H1 (cell line): ENCODE measurements around the gene NAXD. TPM values are rescaled to one million over a fixed set of nuclear protein-coding genes. Genes with fewer than 3 reads are reported as not detected.

Experiments used
- CTCF ChIA-PET: fragments of 300-600 bp; sonication (Branson Sonifier 250); formaldehyde crosslinking; loops from one replicate; lab custom pipeline; 2021; ENCODE audit not compliant: partially characterized antibody; lab: Charles Lee
- POLR2A ChIA-PET: fragments of 300-600 bp; sonication (Branson Sonifier 250); formaldehyde crosslinking; loops from one replicate; lab custom pipeline; 2021; ENCODE audit warnings: inconsistent platforms; ENCODE audit not compliant: partially characterized antibody; lab: Charles Lee
- DNase-seq, 2 experiments: peaks; one replicate each; pipeline versions ENCODE4 v3.0.0 to v3.0.0-alpha.2; 2010 to 2022; ENCODE audit warnings: low spot score in 2 of 2, low read depth in 1 of 2, mixed read lengths in 1 of 2
- FAIRE-seq: peaks from 2 replicates; lab custom pipeline; 2011; peaks lifted over from hg19 to GRCh38; lab: Jason Lieb, UNC
- H2AFZ ChIP-seq: 2 replicates; pipeline ENCODE4 v1.8.1; 2012; ENCODE audit warnings: low read length, inconsistent platforms
- H2AK5ac ChIP-seq: 2 replicates; pipeline ENCODE4 v1.6.1; 2013; ENCODE audit warnings: low read depth, low read length
- H2BK120ac ChIP-seq: replicated peaks from 2 replicates; pipeline ENCODE3; 2013; ENCODE audit warnings: low read depth, low read length, inconsistent platforms
- H2BK12ac ChIP-seq: 2 replicates; pipeline ENCODE4 v1.6.1; 2013; ENCODE audit warnings: low read depth, low read length
- H2BK15ac ChIP-seq: 2 replicates; pipeline ENCODE4 v1.6.1; 2013; ENCODE audit warnings: low read length
- H2BK20ac ChIP-seq: 2 replicates; pipeline ENCODE4 v1.6.1; 2013; ENCODE audit warnings: low read length
- H2BK5ac ChIP-seq: 2 replicates; pipeline ENCODE4 v1.6.1; 2013; ENCODE audit warnings: low read depth, low read length
- H3K14ac ChIP-seq: 2 replicates; pipeline ENCODE4 v1.6.1; 2013; ENCODE audit warnings: inconsistent platforms; ENCODE audit not compliant: insufficient read length
- H3K18ac ChIP-seq: 2 replicates; pipeline ENCODE4 v1.6.1; 2013; ENCODE audit warnings: low read length; ENCODE audit errors: extremely low read depth
- H3K23ac ChIP-seq: 2 replicates; pipeline ENCODE4 v1.6.1; 2013; ENCODE audit warnings: inconsistent platforms; ENCODE audit not compliant: insufficient read length
- H3K23me2 ChIP-seq: 2 replicates; pipeline ENCODE4 v1.6.1; 2013; ENCODE audit warnings: low read depth, low read length
- H3K27ac ChIP-seq: 2 replicates; pipeline ENCODE4 v1.6.1; 2011; ENCODE audit warnings: low read depth, low read length, inconsistent platforms
- H3K27me3 ChIP-seq, 4 experiments: replicated peaks in 1 of 4; 1 replicate in 1 of 4; 2 replicates in 3 of 4; pipeline versions ENCODE4 v1.6.1 to v1.8.1; 2011 to 2013; ENCODE audit warnings: low read length in 3 of 4, mild to moderate bottlenecking in 3 of 4, inconsistent platforms in 2 of 4, mixed read lengths in 2 of 4, moderate library complexity in 1 of 4; ENCODE audit not compliant: control insufficient read depth in 3 of 4, insufficient read depth in 3 of 4; ENCODE audit errors: extremely low read depth in 1 of 4
- H3K36me3 ChIP-seq, 4 experiments: 2 replicates each; pipeline versions ENCODE4 v1.6.1 to v1.8.1; 2011 to 2013; ENCODE audit warnings: mild to moderate bottlenecking in 4 of 4, low read length in 3 of 4, moderate library complexity in 2 of 4, control low read depth in 1 of 4, inconsistent platforms in 1 of 4; ENCODE audit not compliant: insufficient read depth in 4 of 4, control insufficient read depth in 2 of 4
- H3K4ac ChIP-seq: replicated peaks from 2 replicates; pipeline ENCODE3; 2013; ENCODE audit warnings: low read length, low read depth, mixed read lengths, inconsistent platforms; ENCODE audit not compliant: insufficient read length
- H3K4me1 ChIP-seq, 4 experiments: replicated peaks in 1 of 4; 1 replicate in 1 of 4; 2 replicates in 3 of 4; pipeline versions ENCODE4 v1.6.1 to v1.8.1; 2011 to 2013; ENCODE audit warnings: low read length in 3 of 4, inconsistent platforms in 2 of 4, mixed read lengths in 1 of 4; ENCODE audit not compliant: insufficient read depth in 4 of 4, control insufficient read depth in 3 of 4
- H3K4me2 ChIP-seq, 2 experiments: 2 replicates each; pipeline versions ENCODE4 v1.6.1 to v1.8.1; 2011 to 2013; ENCODE audit warnings: low read depth in 2 of 2, low read length in 2 of 2, control low read depth in 1 of 2, inconsistent platforms in 1 of 2, mild to moderate bottlenecking in 1 of 2; ENCODE audit not compliant: insufficient read depth in 1 of 2
- H3K4me3 ChIP-seq, 4 experiments: fragments of 200-600, 300-600 bp in 1 of 4; sonication (generic), shearing (Covaris generic), sonication (Bioruptor Twin) in 1 of 4; 2 replicates each; pipeline versions ENCODE4 v1.5.1 to v1.8.1; 2011 to 2016; ENCODE audit warnings: low read length in 4 of 4, low read depth in 3 of 4, control low read depth in 2 of 4, inconsistent platforms in 2 of 4, mild to moderate bottlenecking in 2 of 4, mixed read lengths in 1 of 4, moderate library complexity in 1 of 4; ENCODE audit not compliant: insufficient read depth in 2 of 4; ENCODE audit errors: extremely low read depth in 1 of 4
- H3K56ac ChIP-seq: replicated peaks from 2 replicates; pipeline ENCODE3; 2013; ENCODE audit warnings: low read depth, mild to moderate bottlenecking, mixed read lengths, low read length, inconsistent platforms; ENCODE audit not compliant: insufficient read length
- H3K79me1 ChIP-seq: 2 replicates; pipeline ENCODE4 v1.6.1; 2013; ENCODE audit warnings: low read depth, low read length, control low read depth
- H3K79me2 ChIP-seq, 2 experiments: 2 replicates each; pipeline versions ENCODE4 v1.6.1 to v1.8.1; 2012 to 2013; ENCODE audit warnings: low read length in 2 of 2, mild to moderate bottlenecking in 2 of 2, inconsistent platforms in 1 of 2; ENCODE audit not compliant: insufficient read depth in 2 of 2, control insufficient read depth in 1 of 2
- H3K9ac ChIP-seq, 4 experiments: replicated peaks in 1 of 4; 1 replicate in 1 of 4; 2 replicates in 3 of 4; pipeline versions ENCODE4 v1.6.1 to v1.8.1; 2011 to 2013; ENCODE audit warnings: low read depth in 3 of 4, low read length in 3 of 4, control low read depth in 2 of 4, mild to moderate bottlenecking in 2 of 4, moderate library complexity in 2 of 4, inconsistent platforms in 1 of 4; ENCODE audit errors: extremely low read depth in 1 of 4
- H3K9me3 ChIP-seq, 2 experiments: 2 replicates each; pipeline versions ENCODE4 v1.6.1 to v1.8.1; 2012 to 2013; ENCODE audit warnings: mild to moderate bottlenecking in 2 of 2, moderate library complexity in 2 of 2, control low read depth in 1 of 2, inconsistent platforms in 1 of 2, low read depth in 1 of 2, low read length in 1 of 2, mixed read lengths in 1 of 2; ENCODE audit not compliant: insufficient read depth in 2 of 2
- H4K20me1 ChIP-seq, 2 experiments: replicated peaks in 1 of 2; 2 replicates each; pipeline versions ENCODE3 to v1.8.1; 2011 to 2013; ENCODE audit warnings: inconsistent platforms in 2 of 2, low read length in 2 of 2, mild to moderate bottlenecking in 1 of 2; ENCODE audit not compliant: insufficient read depth in 2 of 2, control insufficient read depth in 1 of 2
- H4K5ac ChIP-seq: 2 replicates; pipeline ENCODE4 v1.6.1; 2013; ENCODE audit warnings: low read length, low read depth, mixed read lengths, inconsistent platforms; ENCODE audit not compliant: insufficient read length
- H4K8ac ChIP-seq: 2 replicates; pipeline ENCODE4 v1.8.0; 2013; ENCODE audit warnings: mild to moderate bottlenecking, moderate library complexity, low read length, inconsistent platforms; ENCODE audit not compliant: insufficient read depth; ENCODE audit errors: extremely low read depth
- H4K91ac ChIP-seq: replicated peaks from 2 replicates; pipeline ENCODE3; 2013; ENCODE audit warnings: low read length, mixed read lengths, inconsistent platforms; ENCODE audit not compliant: insufficient read length
- ATF2 ChIP-seq: IDR thresholded peaks from 2 replicates; pipeline ENCODE4 v1.6.1; 2012; ENCODE audit warnings: low read length, inconsistent platforms
- BACH1 ChIP-seq: IDR thresholded peaks from 2 replicates; pipeline ENCODE4 v1.6.1; 2012; ENCODE audit warnings: low read length, improper control_type of control experiment
- CEBPB ChIP-seq: IDR thresholded peaks from 2 replicates; pipeline ENCODE4 v1.6.1; 2012; ENCODE audit warnings: low read depth, low read length
- CTBP2 ChIP-seq: IDR thresholded peaks from 2 replicates; pipeline ENCODE4 v1.7.0; 2011; ENCODE audit warnings: borderline replicate concordance, mild to moderate bottlenecking, moderate library complexity, mixed read lengths, low read length; ENCODE audit not compliant: insufficient read depth, insufficient read length
- EZH2 ChIP-seq: fragments of 200-600 bp; sonication (generic); IDR thresholded peaks from 2 replicates; pipeline ENCODE4 v1.7.1; 2012; ENCODE audit warnings: low read depth, mild to moderate bottlenecking, moderate library complexity, low read length, inconsistent platforms; ENCODE audit not compliant: severe bottlenecking
- HDAC6 ChIP-seq: IDR thresholded peaks from one replicate; pipeline ENCODE4 v1.7.1; 2012; ENCODE audit warnings: low read depth, mild to moderate bottlenecking, inconsistent platforms, low read length, moderate library complexity
- SIRT6 ChIP-seq: IDR thresholded peaks from one replicate; pipeline ENCODE4 v1.7.1; 2012; ENCODE audit warnings: low read length, inconsistent platforms
- WGBS, 2 experiments: shearing (Covaris generic) in 1 of 2; methylation state at CpG; one replicate each; pipeline versions ENCODE4 v1.1.6 to v1.1.7; 2013 to 2015; ENCODE audit warnings: low lambda C conversion rate in 2 of 2, mixed read lengths in 2 of 2, inconsistent platforms in 1 of 2, low coverage in 1 of 2, missing lambda C conversion rate in 1 of 2; ENCODE audit not compliant: insufficient replicate concordance in 2 of 2, insufficient coverage in 1 of 2, insufficient read length in 1 of 2; ENCODE audit errors: extremely low coverage in 1 of 2, missing lambda C conversion rate in 1 of 2; 5-methylcytosine and 5-hydroxymethylcytosine counted together
- polyA plus RNA-seq, 7 experiments: library from polyadenylated mRNA; depleted of rRNA in 3 of 7; stranded (reverse) in 5 of 7; unstranded in 2 of 7; fragments of >200 nt in 5 of 7; fragments of 200-250 nt in 2 of 7; gene quantifications; 1 replicate in 5 of 7; 2 replicates in 1 of 7; 4 replicates in 1 of 7; pipeline versions ENCODE4 v1.2.1 to v1.2.3, GENCODE V29; 2011 to 2013; ENCODE audit warnings: missing spikeins in 2 of 7, mixed read lengths in 2 of 7
- total RNA-seq: library from RNA; stranded (reverse); fragmentation: NEBNext Ultra II Directional; extraction: Animal tissue kit (Norgen Biotek cat#: 25700); gene quantifications from 2 replicates; pipeline ENCODE4 v1.2.1, GENCODE V29; 2021

NAXD gene
- total and polyA plus RNA-seq, 2 of the 8 experiments (the other 6 are each of a cell fraction or from before 2014, with no cell fraction given), result 25.4 to 35.5 TPM

- Histone ChIP-seq H4K20me1 (peaks cover 3 to 6% of the 10 kb centered on the region in 2 experiments), H2BK5ac (no peak overlapping the region), H4K8ac (no peak overlapping the region), H2BK15ac (no peak overlapping the region), H3K79me1 (no peaks in the 10 kb centered on the region), H3K56ac (no peak overlapping the region), H2AK5ac (no peak overlapping the region), H3K23ac (no peak overlapping the region), H3K14ac (no peak overlapping the region), H3K4me2 (no peak overlapping the region), H3K23me2 (peaks cover 1% of the 10 kb centered on the region; the same call in 1 of the 2 replicates), H3K36me3 (peaks cover 2 to 21% (median 13%) of the 10 kb centered on the region in 4 experiments; a peak in 5 of 8 replicates), H3K9me3 (no peaks in the 10 kb centered on the region), H2BK20ac (no peak overlapping the region), H3K4me3 (no peak overlapping the region), H3K79me2 (no peaks in the 10 kb centered on the region), H3K4ac (no peak overlapping the region), H3K27ac (no peak overlapping the region), H2BK120ac (no peak overlapping the region), H4K91ac (no peak overlapping the region), H4K5ac (no peak overlapping the region), H2AFZ (no peak overlapping the region), H3K9ac (no peak overlapping the region), H2BK12ac (no peak overlapping the region), H3K27me3 (no peaks in the 10 kb centered on the region), H3K18ac (no peak overlapping the region), H3K4me1 (no peaks in the 10 kb centered on the region)
- DNase-seq, result no peak
- CTCF ChIA-PET, result interaction anchor here (0.7 to 2.7 kb wide), 7 partner anchors 11 to 141 kb away, joined by 3 to 8 read pairs (median 4); partner anchors contain the start of gene CARS2
- FAIRE-seq, result no peak
- POLR2A ChIA-PET, result interaction anchor here (0.6 kb wide), 1 partner anchor 15 kb away, joined by 3 read pairs; no protein-coding TSS in a partner anchor
- WGBS, 2 experiments, result 97% methylated on average over 23 of the region's 28 CpGs; no CpG with 5 or more reads in 1 of the 2 experiments
- TF ChIP-seq ATF2 (no peak), CEBPB (no peak), BACH1 (no peak), CTBP2 (no peak), HDAC6 (no peak), SIRT6 (no peak), EZH2 (no peak)
Measured at GRCh38 chr13:110676595-110677587, 61.5 kb downstream of the NAXD start.
